K562 (cell line): Measurements from ENCODE around the gene DSG3. TPM values are rescaled to one million over a fixed set of nuclear protein-coding genes. Genes with fewer than 3 reads are reported as not detected.
A peak's percentile ranks its signal among the peaks of the same experiment; 100 is the strongest.

Experiments used
- ATAC-seq: fragments of 200-7000 bp; cut with Tn5 transposase; 3 replicates; pipeline ENCODE4 v1.9.1; 2020; ENCODE audit warnings: moderate library complexity
- BruUV-seq: library from RNA; stranded (reverse); fragments of 400-500 nt; replicated peaks from 2 replicates; lab custom pipeline; 2021; lab: Mats Ljungman, UMichigan
- CTCF ChIA-PET: fragments of 300-600 bp; formaldehyde crosslinking; extraction: SDS; loops from one replicate; lab custom pipeline; 2021; ENCODE audit warnings: low intra/inter-chr PET ratio; lab: Yijun Ruan, JAX
- POLR2A ChIA-PET: fragments of 300-600, 350-650 bp; sonication (Branson Sonifier 250); formaldehyde crosslinking; extraction: SDS; loops from one replicate; lab custom pipeline; 2021; ENCODE audit warnings: antibody characterized with exemption, inconsistent platforms; lab: Yijun Ruan, JAX
- DNase-seq, 4 experiments: peaks; one replicate each; pipeline versions ENCODE4 v3.0.0 to v3.0.0-alpha.2; 2011 to 2018; ENCODE audit warnings: low spot score in 3 of 4, mixed read lengths in 3 of 4; ENCODE audit errors: extremely low read depth in 1 of 4
- FAIRE-seq: peaks from 2 replicates; lab custom pipeline; 2011; peaks lifted over from hg19 to GRCh38; lab: Jason Lieb, UNC
- H2AFZ ChIP-seq: 2 replicates; pipeline ENCODE4 v1.6.0; 2011; ENCODE audit warnings: low read depth, low read length, control low read depth, inconsistent platforms
- H3K27ac ChIP-seq: fragments of 200-600 bp; 3 replicates; pipeline ENCODE4 v1.8.0; 2011; ENCODE audit warnings: low read depth, mild to moderate bottlenecking, control low read depth, inconsistent platforms, low read length, moderate library complexity, mixed read lengths; ENCODE audit errors: extremely low read depth
- H3K27me3 ChIP-seq, 2 experiments: fragments of 300-600 bp in 1 of 2; 2 replicates in 1 of 2; 3 replicates in 1 of 2; pipeline versions ENCODE4 v1.6.0 to v1.8.0; 2011; ENCODE audit warnings: inconsistent platforms in 2 of 2, low read length in 2 of 2, mild to moderate bottlenecking in 1 of 2, mixed read lengths in 1 of 2, moderate library complexity in 1 of 2; ENCODE audit not compliant: control insufficient read depth in 2 of 2, insufficient read depth in 2 of 2
- H3K36me3 ChIP-seq: fragments of 300-600 bp; 3 replicates; pipeline ENCODE4 v1.8.0; 2011; ENCODE audit warnings: mild to moderate bottlenecking, low read length, inconsistent platforms; ENCODE audit not compliant: control insufficient read depth, insufficient read depth
- H3K4me1 ChIP-seq, 2 experiments: fragments of 200-600 bp in 1 of 2; replicated peaks in 1 of 2; 2 replicates in 1 of 2; 3 replicates in 1 of 2; pipeline versions ENCODE4 v1.5.1 to v1.8.0; 2011; ENCODE audit warnings: inconsistent platforms in 2 of 2, low read length in 2 of 2, mild to moderate bottlenecking in 1 of 2, mixed read lengths in 1 of 2, moderate library complexity in 1 of 2; ENCODE audit not compliant: control insufficient read depth in 2 of 2, insufficient read depth in 2 of 2
- H3K4me2 ChIP-seq: 2 replicates; pipeline ENCODE4 v1.6.1; 2011; ENCODE audit warnings: low read length, control low read depth, inconsistent platforms, mixed read lengths; ENCODE audit not compliant: insufficient read depth
- H3K4me3 ChIP-seq: fragments of 200-600 bp; sonication (generic), shearing (Covaris generic); 2 replicates; pipeline ENCODE4 v1.5.1; 2016; ENCODE audit warnings: control low read depth, inconsistent platforms
- H3K79me2 ChIP-seq: fragments of 200-600 bp; 3 replicates; pipeline ENCODE4 v1.8.0; 2011; ENCODE audit warnings: low read length, inconsistent platforms; ENCODE audit not compliant: control insufficient read depth, insufficient read depth
- H3K9ac ChIP-seq, 2 experiments: 2 replicates each; pipeline versions ENCODE4 v1.6.0 to v1.6.1; 2011; ENCODE audit warnings: low read depth in 2 of 2, low read length in 2 of 2, control low read depth in 1 of 2, inconsistent platforms in 1 of 2, mild to moderate bottlenecking in 1 of 2, mixed read lengths in 1 of 2; ENCODE audit not compliant: insufficient read depth in 1 of 2
- H3K9me1 ChIP-seq: one replicate; pipeline ENCODE4 v1.6.0; 2011; ENCODE audit warnings: inconsistent platforms, mild to moderate bottlenecking, low read length, moderate library complexity; ENCODE audit not compliant: control insufficient read depth, insufficient read depth
- H3K9me3 ChIP-seq: replicated peaks from 2 replicates; pipeline ENCODE4 v1.5.1; 2011; ENCODE audit warnings: low read depth, low read length, inconsistent platforms; ENCODE audit not compliant: control insufficient read depth, insufficient read depth
- H4K20me1 ChIP-seq: replicated peaks from 2 replicates; pipeline ENCODE4 v1.6.1; 2011; ENCODE audit warnings: low read length, inconsistent platforms, mixed read lengths; ENCODE audit not compliant: control insufficient read depth, insufficient read depth
- CEBPB ChIP-seq: fragments of 450-650 bp; IDR thresholded peaks from 2 replicates; pipeline ENCODE4 v1.6.1; 2016; ENCODE audit warnings: missing genetic modification characterization, missing compliant biosample characterization
- L3MBTL2 ChIP-seq: fragments of 450-650 bp; IDR thresholded peaks from 2 replicates; pipeline ENCODE4 v1.6.1; 2016; ENCODE audit warnings: mild to moderate bottlenecking, moderate library complexity
- TCFL5 ChIP-seq: fragments of 250-450 bp; sonication (Bioruptor Pico); conservative IDR thresholded peaks from 2 replicates; pipeline ENCODE4 v1.6.1; 2021; ENCODE audit warnings: mild to moderate bottlenecking, moderate library complexity, matching md5 sums
- TRIM24 ChIP-seq, 2 experiments: fragments of 450-650 bp; IDR thresholded peaks; 2 replicates each; pipeline ENCODE4 v1.6.1; 2016
- ZNF75A ChIP-seq: fragments of 450-650 bp; formaldehyde crosslinking; IDR thresholded peaks from 2 replicates; pipeline ENCODE4 v1.4.0; 2020; ENCODE audit warnings: mild to moderate bottlenecking
- WGBS: fragments of 100-300 bp; shearing (Covaris generic); methylation state at CpG from one replicate; pipeline ENCODE4 v1.1.6; 2016; ENCODE audit warnings: low coverage, mixed read lengths; ENCODE audit not compliant: insufficient coverage; ENCODE audit errors: missing lambda C conversion rate; 5-methylcytosine and 5-hydroxymethylcytosine counted together
- in situ Hi-C: fragments of 300-500 bp; cut with MboI; formaldehyde crosslinking; loops from 4 replicates; pipeline ENCODE4 v1.15.0; 2018; ENCODE audit warnings: inconsistent platforms, mixed read lengths
- intact Hi-C: fragments of 100-400 bp; cut with micrococcal nuclease; formaldehyde crosslinking; loops from 2 replicates; pipeline ENCODE4 v1.14.2; 2022
- polyA plus RNA-seq, 8 experiments: library from polyadenylated mRNA; depleted of rRNA in 4 of 8; stranded (reverse) in 5 of 8; unstranded in 3 of 8; fragments of >200 nt; fragmentation: Nextera tagmentation in 2 of 8; fragmentation: Illumina TruSeq in 1 of 8; extraction: Ambion mirVana in 2 of 8; extraction: Trizol in 1 of 8; gene quantifications; 2 replicates each; pipeline versions ENCODE4 v1.2.1 to v1.2.3, GENCODE V29; 2011 to 2014; ENCODE audit warnings: inconsistent platforms in 1 of 8, missing spikeins in 1 of 8
- total RNA-seq, 7 experiments: library from RNA; depleted of rRNA in 6 of 7; stranded (reverse); fragments of >200 nt in 6 of 7; fragmentation: Illumina TruSeq in 2 of 7; extraction: Trizol in 2 of 7; gene quantifications; 2 replicates each; pipeline versions ENCODE4 v1.2.1 to v1.2.3, GENCODE V29; 2011 to 2021; ENCODE audit warnings: low replicate concordance in 1 of 7
- TF ChIP-seq, protein P1 (sequence below), 2 experiments: fragments of 450-650 bp in 1 of 2; sonication (generic) in 1 of 2; formaldehyde crosslinking in 1 of 2; IDR thresholded peaks in 1 of 2; conservative IDR thresholded peaks in 1 of 2; 2 replicates each; pipeline versions ENCODE4 v1.6.1 to v1.8.1; 2016 to 2023; ENCODE audit warnings: mild to moderate bottlenecking in 2 of 2, moderate library complexity in 2 of 2, inconsistent platforms in 1 of 2, missing genetic modification reagents in 1 of 2
- TF ChIP-seq, protein P2 (sequence below): fragments of 450-650 bp; formaldehyde crosslinking; IDR thresholded peaks from 2 replicates; pipeline ENCODE4 v1.4.0; 2022; ENCODE audit warnings: mild to moderate bottlenecking, moderate library complexity
- TF ChIP-seq, protein P3 (sequence below): fragments of 450-650 bp; IDR thresholded peaks from 2 replicates; pipeline ENCODE4 v1.6.1; 2016; ENCODE audit warnings: mild to moderate bottlenecking, moderate library complexity

Gene DSG3
- total and polyA plus RNA-seq, 9 of the 15 experiments (the other 6 are each of a cell fraction or from before 2014, with no cell fraction given) = 0.04 to 0.18 (median 0.07) TPM; not detected in 1

DNA sequence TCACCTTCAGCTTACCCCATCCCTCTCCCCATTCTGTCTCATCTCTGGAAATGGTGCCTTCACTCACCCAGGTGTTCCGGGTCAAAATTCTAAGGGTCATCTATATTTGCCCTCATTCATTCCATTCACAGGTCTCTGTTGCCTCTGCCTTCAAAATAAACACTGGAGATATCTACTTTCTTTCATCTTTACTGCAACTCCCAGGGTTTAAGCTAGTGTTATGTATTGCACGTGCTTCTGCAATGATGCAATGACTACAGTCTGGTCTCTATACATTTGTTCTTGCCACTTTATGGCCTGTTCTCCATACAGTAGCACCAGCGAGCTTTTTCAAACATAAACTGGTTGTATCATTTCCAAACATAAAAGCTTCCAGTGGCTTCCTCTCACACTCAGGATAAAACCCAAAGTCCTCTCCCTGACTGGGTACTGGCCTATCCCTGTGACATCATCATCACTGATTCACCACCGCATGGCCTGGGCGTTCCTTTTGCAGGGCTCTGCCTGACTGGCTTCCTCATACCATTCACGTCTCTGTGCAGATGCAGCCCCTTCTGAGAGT is 64.7 kb downstream of the DSG3 start:
- peaks cover 0 to 7% of the 10 kb centered on the region in 2 experiments; a peak in 2 of 5 replicates for H3K4me1 ChIP-seq
- 62% methylated on average over 6 of the region's 6 CpGs for WGBS
- TF ChIP-seq, protein P1, sequence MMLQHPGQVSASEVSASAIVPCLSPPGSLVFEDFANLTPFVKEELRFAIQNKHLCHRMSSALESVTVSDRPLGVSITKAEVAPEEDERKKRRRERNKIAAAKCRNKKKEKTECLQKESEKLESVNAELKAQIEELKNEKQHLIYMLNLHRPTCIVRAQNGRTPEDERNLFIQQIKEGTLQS (IDR thresholded peaks at IDR 0.05) = peak; percentile 83
- TF ChIP-seq, protein P1 (CRISPR knock-in tag; conservative IDR thresholded peaks at IDR 0.05) = no peak
- TF ChIP-seq, protein P2, sequence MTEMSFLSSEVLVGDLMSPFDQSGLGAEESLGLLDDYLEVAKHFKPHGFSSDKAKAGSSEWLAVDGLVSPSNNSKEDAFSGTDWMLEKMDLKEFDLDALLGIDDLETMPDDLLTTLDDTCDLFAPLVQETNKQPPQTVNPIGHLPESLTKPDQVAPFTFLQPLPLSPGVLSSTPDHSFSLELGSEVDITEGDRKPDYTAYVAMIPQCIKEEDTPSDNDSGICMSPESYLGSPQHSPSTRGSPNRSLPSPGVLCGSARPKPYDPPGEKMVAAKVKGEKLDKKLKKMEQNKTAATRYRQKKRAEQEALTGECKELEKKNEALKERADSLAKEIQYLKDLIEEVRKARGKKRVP (CRISPR knock-in tag) = peak; percentile 71
- TF ChIP-seq, protein P3, sequence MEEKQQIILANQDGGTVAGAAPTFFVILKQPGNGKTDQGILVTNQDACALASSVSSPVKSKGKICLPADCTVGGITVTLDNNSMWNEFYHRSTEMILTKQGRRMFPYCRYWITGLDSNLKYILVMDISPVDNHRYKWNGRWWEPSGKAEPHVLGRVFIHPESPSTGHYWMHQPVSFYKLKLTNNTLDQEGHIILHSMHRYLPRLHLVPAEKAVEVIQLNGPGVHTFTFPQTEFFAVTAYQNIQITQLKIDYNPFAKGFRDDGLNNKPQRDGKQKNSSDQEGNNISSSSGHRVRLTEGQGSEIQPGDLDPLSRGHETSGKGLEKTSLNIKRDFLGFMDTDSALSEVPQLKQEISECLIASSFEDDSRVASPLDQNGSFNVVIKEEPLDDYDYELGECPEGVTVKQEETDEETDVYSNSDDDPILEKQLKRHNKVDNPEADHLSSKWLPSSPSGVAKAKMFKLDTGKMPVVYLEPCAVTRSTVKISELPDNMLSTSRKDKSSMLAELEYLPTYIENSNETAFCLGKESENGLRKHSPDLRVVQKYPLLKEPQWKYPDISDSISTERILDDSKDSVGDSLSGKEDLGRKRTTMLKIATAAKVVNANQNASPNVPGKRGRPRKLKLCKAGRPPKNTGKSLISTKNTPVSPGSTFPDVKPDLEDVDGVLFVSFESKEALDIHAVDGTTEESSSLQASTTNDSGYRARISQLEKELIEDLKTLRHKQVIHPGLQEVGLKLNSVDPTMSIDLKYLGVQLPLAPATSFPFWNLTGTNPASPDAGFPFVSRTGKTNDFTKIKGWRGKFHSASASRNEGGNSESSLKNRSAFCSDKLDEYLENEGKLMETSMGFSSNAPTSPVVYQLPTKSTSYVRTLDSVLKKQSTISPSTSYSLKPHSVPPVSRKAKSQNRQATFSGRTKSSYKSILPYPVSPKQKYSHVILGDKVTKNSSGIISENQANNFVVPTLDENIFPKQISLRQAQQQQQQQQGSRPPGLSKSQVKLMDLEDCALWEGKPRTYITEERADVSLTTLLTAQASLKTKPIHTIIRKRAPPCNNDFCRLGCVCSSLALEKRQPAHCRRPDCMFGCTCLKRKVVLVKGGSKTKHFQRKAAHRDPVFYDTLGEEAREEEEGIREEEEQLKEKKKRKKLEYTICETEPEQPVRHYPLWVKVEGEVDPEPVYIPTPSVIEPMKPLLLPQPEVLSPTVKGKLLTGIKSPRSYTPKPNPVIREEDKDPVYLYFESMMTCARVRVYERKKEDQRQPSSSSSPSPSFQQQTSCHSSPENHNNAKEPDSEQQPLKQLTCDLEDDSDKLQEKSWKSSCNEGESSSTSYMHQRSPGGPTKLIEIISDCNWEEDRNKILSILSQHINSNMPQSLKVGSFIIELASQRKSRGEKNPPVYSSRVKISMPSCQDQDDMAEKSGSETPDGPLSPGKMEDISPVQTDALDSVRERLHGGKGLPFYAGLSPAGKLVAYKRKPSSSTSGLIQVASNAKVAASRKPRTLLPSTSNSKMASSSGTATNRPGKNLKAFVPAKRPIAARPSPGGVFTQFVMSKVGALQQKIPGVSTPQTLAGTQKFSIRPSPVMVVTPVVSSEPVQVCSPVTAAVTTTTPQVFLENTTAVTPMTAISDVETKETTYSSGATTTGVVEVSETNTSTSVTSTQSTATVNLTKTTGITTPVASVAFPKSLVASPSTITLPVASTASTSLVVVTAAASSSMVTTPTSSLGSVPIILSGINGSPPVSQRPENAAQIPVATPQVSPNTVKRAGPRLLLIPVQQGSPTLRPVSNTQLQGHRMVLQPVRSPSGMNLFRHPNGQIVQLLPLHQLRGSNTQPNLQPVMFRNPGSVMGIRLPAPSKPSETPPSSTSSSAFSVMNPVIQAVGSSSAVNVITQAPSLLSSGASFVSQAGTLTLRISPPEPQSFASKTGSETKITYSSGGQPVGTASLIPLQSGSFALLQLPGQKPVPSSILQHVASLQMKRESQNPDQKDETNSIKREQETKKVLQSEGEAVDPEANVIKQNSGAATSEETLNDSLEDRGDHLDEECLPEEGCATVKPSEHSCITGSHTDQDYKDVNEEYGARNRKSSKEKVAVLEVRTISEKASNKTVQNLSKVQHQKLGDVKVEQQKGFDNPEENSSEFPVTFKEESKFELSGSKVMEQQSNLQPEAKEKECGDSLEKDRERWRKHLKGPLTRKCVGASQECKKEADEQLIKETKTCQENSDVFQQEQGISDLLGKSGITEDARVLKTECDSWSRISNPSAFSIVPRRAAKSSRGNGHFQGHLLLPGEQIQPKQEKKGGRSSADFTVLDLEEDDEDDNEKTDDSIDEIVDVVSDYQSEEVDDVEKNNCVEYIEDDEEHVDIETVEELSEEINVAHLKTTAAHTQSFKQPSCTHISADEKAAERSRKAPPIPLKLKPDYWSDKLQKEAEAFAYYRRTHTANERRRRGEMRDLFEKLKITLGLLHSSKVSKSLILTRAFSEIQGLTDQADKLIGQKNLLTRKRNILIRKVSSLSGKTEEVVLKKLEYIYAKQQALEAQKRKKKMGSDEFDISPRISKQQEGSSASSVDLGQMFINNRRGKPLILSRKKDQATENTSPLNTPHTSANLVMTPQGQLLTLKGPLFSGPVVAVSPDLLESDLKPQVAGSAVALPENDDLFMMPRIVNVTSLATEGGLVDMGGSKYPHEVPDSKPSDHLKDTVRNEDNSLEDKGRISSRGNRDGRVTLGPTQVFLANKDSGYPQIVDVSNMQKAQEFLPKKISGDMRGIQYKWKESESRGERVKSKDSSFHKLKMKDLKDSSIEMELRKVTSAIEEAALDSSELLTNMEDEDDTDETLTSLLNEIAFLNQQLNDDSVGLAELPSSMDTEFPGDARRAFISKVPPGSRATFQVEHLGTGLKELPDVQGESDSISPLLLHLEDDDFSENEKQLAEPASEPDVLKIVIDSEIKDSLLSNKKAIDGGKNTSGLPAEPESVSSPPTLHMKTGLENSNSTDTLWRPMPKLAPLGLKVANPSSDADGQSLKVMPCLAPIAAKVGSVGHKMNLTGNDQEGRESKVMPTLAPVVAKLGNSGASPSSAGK = peak; percentile 57
- TF ChIP-seq TRIM24 (IDR thresholded peaks at IDR 0.05) (peak in 1 of 2 experiments; percentile 25; a peak in 1 of 4 replicates), CEBPB (tag) (peak; percentile 64), L3MBTL2 (peak; percentile 53; the same call in 1 of the 2 replicates), ZNF75A (CRISPR knock-in tag) (peak; percentile 42; the same call in 1 of the 2 replicates), TCFL5 (no peak)

More for the DNA sequence above, 64.7 kb downstream of the DSG3 start:
- POLR2A ChIA-PET = interaction anchor here (0.6 kb wide), 3 partner anchors 9 to 1325 kb away, joined by 3 to 4 read pairs (median 3); no protein-coding TSS in a partner anchor
- CTCF ChIA-PET = no interaction called here
- in situ Hi-C loops = no loop called here
- no TSS peak for BruUV-seq
- Histone ChIP-seq H2AFZ (no peak overlapping the region), H3K9me1 (no peaks in the 10 kb centered on the region), H4K20me1 (peaks cover 13% of the 10 kb centered on the region; the same call in 1 of the 2 replicates), H3K36me3 (no peaks in the 10 kb centered on the region), H3K27me3 (no peaks in the 10 kb centered on the region), H3K27ac (no peak overlapping the region), H3K9me3 (no peaks in the 10 kb centered on the region), H3K4me2 (no peak overlapping the region), H3K4me3 (no peak overlapping the region), H3K9ac (no peak overlapping the region), H3K79me2 (peaks cover 54% of the 10 kb centered on the region)
- ATAC-seq (peak; percentile 67), FAIRE-seq (no peak), DNase-seq (no peak)
- intact Hi-C loops = no loop called here
